GM18505 (cell line): ENCODE data around the gene HAUS8.
"Not testable (repeated sequence)": the region's sequence is repeated elsewhere in the genome, so short reads cannot be mapped to it uniquely, and the experiment has no call there.

Experiments used
- ATAC-seq: cut with Tn5 transposase; IDR thresholded peaks from one replicate; pipeline ENCODE4 v1.9.1; 2021; ENCODE audit not compliant: unreplicated experiment
- POLR2A ChIP-seq: IDR thresholded peaks from 4 replicates; pipeline ENCODE4 v1.6.1; 2011; ENCODE audit warnings: borderline replicate concordance; ENCODE audit not compliant: insufficient read depth, insufficient read length; ENCODE audit errors: extremely low read depth

Gene HAUS8

DNA sequence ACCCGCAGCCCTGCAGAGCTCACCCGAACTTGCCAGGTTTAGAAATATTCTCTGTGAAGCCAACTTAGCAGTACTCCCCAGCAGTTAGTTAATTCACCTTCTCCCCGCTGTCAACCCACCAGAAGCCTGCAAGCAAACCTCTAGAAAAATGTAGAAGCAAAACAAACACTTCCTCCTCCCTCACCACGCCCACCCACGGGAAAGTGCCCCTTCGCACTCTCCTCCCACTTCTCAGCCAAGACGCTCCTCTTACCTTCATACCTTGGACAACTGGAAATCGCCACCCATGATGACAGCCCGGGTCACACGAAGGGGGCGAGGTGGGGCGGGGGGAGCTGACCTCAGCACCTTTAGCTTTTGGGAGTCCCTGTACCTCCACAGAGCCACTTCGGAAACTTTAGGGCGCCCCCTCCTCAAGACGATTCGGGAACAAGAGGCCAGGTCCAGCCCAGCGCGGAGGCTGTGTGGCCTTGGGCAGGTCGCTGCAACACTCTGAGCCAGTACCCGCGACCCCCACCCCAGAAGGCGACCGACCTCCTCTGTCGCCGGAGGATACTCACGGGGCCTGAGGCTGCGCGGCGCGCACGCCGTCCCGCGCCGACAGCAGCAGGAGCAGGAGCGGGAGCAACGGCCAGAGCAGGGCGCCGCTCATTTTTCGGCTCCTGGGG, 49.1 kb downstream of the HAUS8 start:
- no peak for TF ChIP-seq POLR2A
- no peak for ATAC-seq

DNA sequence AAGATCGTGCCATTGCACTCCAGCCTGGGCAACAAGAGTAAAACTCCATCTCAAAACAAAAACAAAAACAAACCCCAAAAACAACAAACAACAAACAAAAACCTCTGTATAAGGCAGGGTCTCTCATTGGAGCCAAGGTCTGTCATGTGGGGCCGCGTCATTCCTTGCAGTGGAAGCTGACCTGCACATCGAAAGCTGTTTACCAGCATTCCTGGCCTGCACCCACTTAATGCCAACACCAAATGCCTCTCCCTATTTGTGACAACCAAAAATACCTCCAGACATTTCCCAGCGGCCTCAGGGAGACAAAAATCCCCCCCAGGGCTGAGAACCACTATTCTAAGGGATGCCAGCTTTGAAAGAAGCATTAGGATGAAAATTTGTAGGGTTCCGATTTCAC, 49.9 kb downstream of the HAUS8 start:
- no peak for TF ChIP-seq POLR2A

DNA sequence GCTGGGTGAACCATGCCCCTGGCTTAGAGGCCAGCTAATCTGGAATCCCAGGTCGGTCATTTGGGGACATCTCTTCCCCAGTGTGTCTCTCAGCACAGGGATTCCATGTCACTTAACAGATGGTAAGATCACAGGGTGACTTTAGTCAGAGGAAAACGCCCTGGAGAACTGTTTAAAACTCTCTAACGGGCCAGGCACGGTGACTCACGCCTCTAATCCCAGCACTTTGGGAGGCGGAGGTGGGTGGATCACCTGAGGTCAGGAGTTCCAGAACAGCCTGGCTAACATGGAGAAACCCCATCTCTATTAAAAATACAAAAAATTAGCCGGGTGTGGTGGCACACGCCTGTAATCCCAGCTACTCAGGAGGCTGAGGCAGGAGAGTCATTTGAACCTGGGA, 50.3 kb downstream of the HAUS8 start:
- ATAC-seq: not testable (repeated sequence)

More for the DNA sequence above, 49.9 kb downstream of the HAUS8 start:
- no peak for ATAC-seq

DNA sequence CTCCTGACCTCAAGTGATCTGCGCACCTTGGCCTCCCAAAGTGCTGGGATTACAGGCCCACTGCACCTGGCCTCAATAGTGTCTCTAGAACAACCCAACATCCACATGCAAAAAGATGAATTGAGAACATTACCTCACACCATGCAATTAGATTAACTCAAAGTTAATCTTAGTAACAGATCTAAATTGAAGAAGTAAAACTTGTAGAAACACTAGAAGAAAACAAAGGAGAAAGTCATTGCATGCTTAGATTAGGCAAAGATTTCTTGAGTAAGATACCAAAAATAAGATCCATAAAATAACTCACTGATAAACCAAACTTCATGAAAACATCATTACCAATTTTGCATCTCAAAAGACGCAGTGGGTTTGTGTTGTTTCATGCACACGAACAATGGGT, 51.4 kb downstream of the HAUS8 start:
- no peak for TF ChIP-seq POLR2A
- no peak for ATAC-seq

DNA sequence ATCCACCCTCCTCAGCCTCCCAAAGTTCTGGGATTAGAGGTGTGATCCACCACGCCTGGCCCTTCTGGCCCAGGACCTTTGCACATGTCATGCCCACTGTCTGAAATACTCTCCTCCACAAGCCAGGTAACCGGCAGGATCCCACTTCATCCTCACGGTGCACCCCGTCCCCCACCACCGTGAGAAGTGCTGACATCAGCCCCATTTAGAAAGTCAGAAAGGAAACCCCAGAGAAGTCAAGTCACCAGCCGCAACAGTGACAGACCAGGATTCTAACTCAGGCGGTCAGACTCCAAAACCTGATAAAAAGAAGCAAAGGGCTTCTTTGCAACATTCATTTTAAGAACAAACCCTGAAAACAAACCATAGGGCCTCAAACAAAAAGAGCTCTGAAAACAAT, 52.5 kb downstream of the HAUS8 start:
- ATAC-seq: no peak
- no peak for TF ChIP-seq POLR2A

DNA sequence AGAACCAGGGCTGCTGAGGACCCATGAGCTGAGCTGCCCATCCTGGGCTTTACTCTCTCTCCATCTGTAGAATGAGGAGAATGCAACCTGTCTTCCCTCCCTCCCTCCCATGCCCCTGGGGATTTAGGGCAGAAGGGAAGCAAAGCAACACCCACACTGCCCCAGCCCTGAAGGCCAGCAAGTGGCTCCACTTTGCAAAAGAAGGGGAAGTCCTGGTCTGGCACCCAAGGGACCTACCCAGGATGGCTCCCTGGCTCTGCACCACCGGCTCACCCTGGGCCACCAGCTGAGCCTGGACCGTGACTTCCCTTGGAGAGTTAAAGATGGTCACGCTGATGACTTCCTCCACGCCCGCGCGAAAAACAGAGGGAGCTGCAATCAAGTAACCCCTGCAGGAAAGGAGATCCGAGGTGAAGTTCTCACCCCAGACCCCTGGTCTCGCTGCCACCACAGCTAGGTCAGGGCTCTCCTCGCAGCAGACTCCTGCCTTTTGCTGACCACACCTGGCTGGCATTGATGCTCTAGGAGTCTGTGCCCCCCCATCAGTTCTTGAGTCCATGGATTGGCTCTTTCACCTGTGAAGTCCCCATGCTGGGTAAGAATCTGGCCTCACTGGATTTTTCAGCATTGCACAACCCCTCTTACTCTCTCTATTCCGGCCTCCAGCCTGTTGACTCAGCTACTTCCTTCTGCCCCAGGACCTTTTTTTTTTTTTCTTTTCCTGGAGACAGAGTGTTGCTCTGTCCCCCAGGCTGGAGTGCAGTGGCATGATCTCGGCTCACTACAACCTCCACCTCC, 53.3 kb downstream of the HAUS8 start:
- no peak for TF ChIP-seq POLR2A
- no peak for ATAC-seq

DNA sequence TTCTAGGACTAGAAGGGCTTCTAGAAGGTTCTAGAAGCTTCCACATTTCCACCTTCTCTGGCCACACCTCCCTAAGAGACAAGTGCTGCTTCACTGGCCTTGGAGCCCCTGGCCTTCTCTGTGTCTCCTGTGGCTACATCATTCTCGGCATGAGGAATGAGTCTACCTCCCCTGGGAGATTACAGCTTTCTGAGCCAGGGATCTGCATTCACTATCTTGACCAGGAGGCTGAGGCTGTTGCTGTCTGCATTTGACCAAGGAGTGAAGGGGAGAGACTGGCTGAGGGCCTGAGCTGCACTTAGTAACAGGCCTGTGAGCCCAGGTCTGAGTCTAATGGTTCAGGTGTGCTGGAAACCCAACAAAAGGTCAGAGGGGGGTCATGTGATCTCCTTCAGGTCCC, 53.9 kb downstream of the HAUS8 start:
- TF ChIP-seq POLR2A: no peak
- ATAC-seq: no peak

DNA sequence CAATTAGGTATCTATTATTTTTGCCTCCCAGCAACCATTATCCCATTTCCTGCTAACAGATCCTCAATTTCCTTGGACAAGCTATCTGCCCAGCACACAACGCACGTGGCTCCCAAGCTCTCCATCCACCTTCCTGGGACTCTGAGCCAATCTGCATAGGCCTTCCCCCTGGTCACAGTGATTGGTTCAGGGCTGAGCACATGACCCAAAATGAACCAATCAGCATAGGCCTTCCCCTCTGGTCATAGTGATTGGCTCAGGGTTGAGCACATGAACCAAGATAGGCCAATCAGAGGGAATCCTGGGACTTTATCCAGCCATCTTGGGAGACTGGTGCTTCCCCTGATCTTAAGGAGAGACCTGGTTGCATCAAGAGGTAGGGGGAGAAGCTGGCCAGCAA, 54.4 kb downstream of the HAUS8 start:
- ATAC-seq: no peak
- TF ChIP-seq POLR2A: no peak

DNA sequence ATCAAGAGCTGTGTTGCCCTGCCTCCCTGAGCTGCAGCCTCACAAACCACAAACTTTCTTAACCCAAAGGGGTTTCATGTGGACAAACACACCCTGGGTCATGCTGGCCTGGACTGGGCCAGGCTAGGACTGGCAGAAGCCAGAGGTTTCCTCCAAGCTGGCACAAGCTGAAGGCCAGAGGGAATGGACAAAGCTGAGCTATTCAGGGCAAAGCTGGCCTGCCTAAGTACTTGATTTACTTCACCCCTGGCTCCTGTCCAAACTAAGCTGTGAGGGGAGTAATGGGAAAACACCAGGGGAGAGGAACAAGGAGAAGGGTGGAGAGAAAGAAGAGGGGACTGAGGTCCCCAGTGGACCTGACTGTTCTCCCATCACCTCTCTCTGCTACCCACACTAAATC, 54.9 kb downstream of the HAUS8 start:
- no peak for TF ChIP-seq POLR2A
- ATAC-seq: no peak

DNA sequence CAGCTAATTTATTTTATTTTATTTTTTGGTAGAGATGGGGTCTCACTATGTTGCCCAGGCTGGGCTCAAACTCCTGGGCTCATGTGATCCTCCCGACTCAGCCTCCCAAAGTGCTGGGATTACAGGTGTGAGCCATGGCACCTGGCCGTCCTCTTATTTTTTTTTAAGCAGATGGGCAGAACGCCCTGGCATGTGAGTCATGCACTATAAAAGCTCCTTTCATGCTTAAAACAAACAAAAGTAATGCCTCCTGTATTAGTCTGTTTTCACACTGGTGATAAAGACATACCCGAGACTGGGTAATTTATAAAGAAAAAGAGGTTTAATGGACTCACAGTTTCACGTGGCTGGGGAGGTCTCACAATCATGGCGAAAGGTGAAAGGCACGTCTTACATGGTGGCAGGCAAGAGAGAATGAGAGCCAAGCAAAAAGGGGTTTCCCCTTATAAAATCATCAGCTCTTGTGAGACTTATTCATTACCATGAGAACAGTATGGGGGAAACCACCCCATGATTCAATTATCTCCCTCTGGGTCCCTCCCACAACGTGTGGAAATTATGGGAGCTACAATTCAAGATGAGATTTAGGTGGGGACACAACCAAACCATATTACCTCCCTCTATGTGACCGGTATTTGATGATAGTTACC, 60.9 kb downstream of the HAUS8 start:
- ATAC-seq: not testable (repeated sequence)

DNA sequence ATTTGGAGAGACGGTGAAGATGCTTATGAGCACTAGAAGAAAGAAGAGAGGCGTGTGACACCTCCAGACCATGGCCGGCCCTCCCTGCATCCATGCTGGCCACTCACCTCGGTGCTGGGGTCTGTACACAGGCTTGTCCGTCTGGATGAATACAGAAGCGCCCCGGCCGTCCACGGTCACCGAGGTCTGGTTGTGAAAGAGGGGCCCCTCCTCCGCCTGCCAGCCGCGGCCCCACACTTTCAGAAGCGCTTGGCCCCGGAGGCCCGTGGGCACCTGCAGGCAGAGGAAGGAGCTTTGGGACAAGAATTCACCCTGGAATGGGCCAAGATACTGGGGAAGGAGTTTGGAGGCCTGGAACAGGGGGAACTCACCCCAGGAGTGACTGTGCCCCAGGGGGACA, 63.8 kb downstream of the HAUS8 start:
- no peak for ATAC-seq
- TF ChIP-seq POLR2A: no peak

DNA sequence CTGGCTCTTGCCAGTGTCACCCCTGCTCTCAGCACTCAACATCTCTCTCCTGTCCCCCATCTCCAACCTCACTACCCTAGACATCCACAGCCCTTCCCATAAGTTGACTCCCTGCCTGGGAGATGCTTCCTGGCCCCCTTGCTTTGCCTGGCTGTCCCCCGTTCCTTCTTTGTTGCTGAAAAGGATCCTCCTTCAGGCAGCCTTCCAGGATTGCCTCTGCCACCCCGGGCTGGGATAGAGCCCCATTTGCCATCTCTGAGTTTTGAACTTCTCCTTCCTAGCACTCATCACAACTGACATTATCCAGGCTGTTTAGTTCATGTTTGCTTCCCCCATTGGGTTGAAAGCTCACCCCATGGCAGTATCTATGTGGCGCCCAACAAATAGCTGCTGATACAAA, 68.7 kb downstream of the HAUS8 start:
- no peak for TF ChIP-seq POLR2A
- ATAC-seq: no peak

DNA sequence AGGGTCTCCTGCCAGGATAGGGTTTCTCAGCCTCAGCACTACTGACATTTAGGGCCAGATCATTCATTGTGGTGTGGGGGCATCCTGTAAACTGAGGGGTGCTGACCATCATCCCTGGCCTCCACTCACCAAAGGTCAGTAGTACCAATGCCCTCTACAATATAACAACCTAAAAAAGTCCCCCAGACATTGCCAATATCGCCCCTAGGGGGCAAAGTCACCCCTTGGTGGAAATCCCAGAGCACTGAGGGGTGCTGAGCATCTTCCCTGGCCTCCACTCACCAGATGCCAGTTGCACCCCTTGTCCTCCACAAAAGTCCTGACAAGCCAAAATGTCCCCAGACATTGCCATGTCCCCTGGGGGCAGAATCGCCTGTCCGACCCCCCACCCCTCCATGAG, 70.3 kb downstream of the HAUS8 start:
- no peak for ATAC-seq
- TF ChIP-seq POLR2A: no peak

DNA sequence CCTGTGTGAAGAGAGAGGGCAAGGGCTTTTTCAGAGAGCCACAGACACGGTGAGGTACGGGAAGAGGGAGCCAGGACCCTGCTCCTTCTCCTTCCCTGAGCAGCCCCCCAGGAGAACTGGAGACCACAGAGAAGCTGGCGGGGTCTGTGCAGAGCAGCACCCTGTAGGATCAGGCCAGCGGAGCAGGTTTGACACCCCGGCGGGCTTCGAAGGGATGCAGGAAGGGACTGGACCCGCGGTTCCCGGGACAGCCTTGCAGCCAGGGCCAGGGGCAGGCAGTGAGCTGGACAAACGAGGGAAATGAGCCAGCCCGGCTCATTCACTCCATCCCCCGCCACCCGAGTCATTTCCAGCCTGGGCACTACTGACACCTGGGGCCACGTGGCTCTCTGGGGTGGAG, 70.9 kb downstream of the HAUS8 start:
- TF ChIP-seq POLR2A: no peak

More for the DNA sequence above, 70.9 kb downstream of the HAUS8 start:
- ATAC-seq: no peak
